Parathyroid adenoma (tissue), 2 donors: ENCODE measurements around the gene KCNJ12.

ENCODE experiments used
- H2AFZ ChIP-seq: fragments of 300-600 bp; sonication (generic); one replicate; pipeline ENCODE4 v1.7.0; 2017; ENCODE audit warnings: antibody characterized with exemption, mild to moderate bottlenecking
- H3K27ac ChIP-seq: fragments of 300-600 bp; sonication (generic); one replicate; pipeline ENCODE4 v1.7.0; 2017
- H3K27me3 ChIP-seq: fragments of 300-600 bp; sonication (generic); one replicate; pipeline ENCODE4 v1.7.0; 2017; ENCODE audit warnings: low read length; ENCODE audit not compliant: control insufficient read depth, insufficient read depth
- H3K36me3 ChIP-seq: fragments of 300-600 bp; sonication (generic); one replicate; pipeline ENCODE4 v1.7.0; 2017; ENCODE audit warnings: low read length; ENCODE audit not compliant: control insufficient read depth, insufficient read depth
- H3K4me1 ChIP-seq: fragments of 300-600 bp; sonication (generic); one replicate; pipeline ENCODE4 v1.7.0; 2017; ENCODE audit warnings: control low read depth
- H3K4me2 ChIP-seq: fragments of 300-600 bp; sonication (generic); one replicate; pipeline ENCODE4 v1.7.0; 2017; ENCODE audit warnings: low read length
- H3K4me3 ChIP-seq: fragments of 300-600 bp; sonication (generic); one replicate; pipeline ENCODE4 v1.7.0; 2017; ENCODE audit warnings: low read depth, low read length
- H3K79me2 ChIP-seq: fragments of 300-600 bp; sonication (generic); one replicate; pipeline ENCODE4 v1.7.0; 2017; ENCODE audit warnings: control low read depth
- H3K9ac ChIP-seq: fragments of 300-600 bp; sonication (generic); one replicate; pipeline ENCODE4 v1.7.0; 2017; ENCODE audit warnings: mild to moderate bottlenecking
- H3K9me3 ChIP-seq: fragments of 300-600 bp; sonication (generic); one replicate; pipeline ENCODE4 v1.7.0; 2017; ENCODE audit warnings: low read length; ENCODE audit not compliant: control insufficient read depth
- CTCF ChIP-seq: fragments of 300-600 bp; sonication (generic); IDR thresholded peaks from one replicate; pipeline ENCODE4 v1.7.0; 2017; ENCODE audit warnings: antibody characterized with exemption, mild to moderate bottlenecking
- donor health status: primary hyperparathyroidism.

Gene KCNJ12

GRCh38 chr17:21388944-21389343 is 12.8 kb downstream of the KCNJ12 start:
- no peak overlapping the region for H3K27ac ChIP-seq

DNA sequence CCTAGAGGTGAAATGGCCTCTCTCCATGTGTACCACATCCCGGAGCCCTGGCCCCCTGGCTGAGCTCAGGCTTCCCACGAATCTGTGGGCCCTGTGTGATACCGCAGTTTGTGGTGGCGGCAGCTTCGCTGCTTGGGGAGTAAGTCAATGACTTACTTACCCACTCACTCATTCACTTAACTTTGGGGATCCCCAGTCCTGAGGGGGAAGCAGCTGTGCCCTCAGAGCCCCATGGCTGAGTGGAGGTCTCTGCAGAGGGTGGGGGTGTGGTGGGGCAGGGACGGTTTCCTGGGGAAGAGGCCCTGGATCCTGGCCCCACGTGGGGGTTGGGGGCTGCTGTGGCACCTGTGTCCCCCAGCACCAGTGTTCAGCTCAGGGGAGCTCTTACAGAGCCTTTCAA is 13.2 kb downstream of the KCNJ12 start:
- Histone ChIP-seq H3K4me2 (no peak overlapping the region), H3K4me1 (no peaks in the 10 kb centered on the region), H3K27me3 (no peaks in the 10 kb centered on the region), H3K79me2 (peaks cover 2% of the 10 kb centered on the region), H3K9ac (no peak overlapping the region), H3K36me3 (no peaks in the 10 kb centered on the region), H2AFZ (no peak overlapping the region), H3K9me3 (no peaks in the 10 kb centered on the region), H3K27ac (no peak overlapping the region), H3K4me3 (no peak overlapping the region)
- no peak for TF ChIP-seq CTCF

More at GRCh38 chr17:21388944-21389343, 12.8 kb downstream of the KCNJ12 start:
- Histone ChIP-seq H3K36me3 (no peaks in the 10 kb centered on the region), H3K9me3 (no peaks in the 10 kb centered on the region), H3K4me3 (no peak overlapping the region), H3K4me1 (no peaks in the 10 kb centered on the region), H3K27me3 (no peaks in the 10 kb centered on the region), H2AFZ (no peak overlapping the region), H3K4me2 (no peak overlapping the region), H3K79me2 (no peaks in the 10 kb centered on the region), H3K9ac (no peak overlapping the region)
- TF ChIP-seq CTCF, result no peak

- H3K4me3 ChIP-seq, result no peak overlapping the region
- no peaks in the 10 kb centered on the region for H3K4me1 ChIP-seq
- H3K4me2 ChIP-seq, result no peak overlapping the region
- no peak overlapping the region for H2AFZ ChIP-seq
- no peak overlapping the region for H3K27ac ChIP-seq
- H3K36me3 ChIP-seq, result no peaks in the 10 kb centered on the region
- H3K79me2 ChIP-seq, result peaks cover 3% of the 10 kb centered on the region
- no peak for TF ChIP-seq CTCF
- no peaks in the 10 kb centered on the region for H3K9me3 ChIP-seq
- H3K9ac ChIP-seq, result no peak overlapping the region
- H3K27me3 ChIP-seq, result no peaks in the 10 kb centered on the region
These were observed 14.1 kb downstream of the KCNJ12 start for GRCh38 chr17:21390294-21390693.

DNA sequence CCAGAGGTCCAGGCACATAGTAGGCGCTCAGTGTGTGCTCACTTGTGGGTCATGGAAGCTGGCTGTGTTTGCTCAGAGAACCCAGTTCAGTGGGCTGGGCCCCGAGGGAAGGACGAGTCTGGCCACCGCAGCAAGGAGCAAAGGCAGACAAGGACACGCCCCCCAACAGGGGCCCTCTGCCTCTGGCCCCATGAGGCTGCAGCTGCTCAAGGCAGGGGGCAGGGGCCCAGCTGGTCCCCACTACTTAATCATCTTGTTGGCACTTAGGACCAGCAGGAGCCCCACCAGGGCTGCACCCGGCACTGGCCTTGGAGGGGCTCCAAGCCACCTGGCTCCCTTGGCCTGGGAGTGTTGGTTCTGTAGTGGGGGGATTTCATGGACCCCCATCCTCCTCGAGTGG is 16.1 kb downstream of the KCNJ12 start:
- Histone ChIP-seq H3K4me3 (no peak overlapping the region), H3K27me3 (no peaks in the 10 kb centered on the region), H3K27ac (no peak overlapping the region), H3K9ac (no peak overlapping the region), H3K36me3 (no peaks in the 10 kb centered on the region), H3K79me2 (peaks cover 3% of the 10 kb centered on the region), H3K9me3 (no peaks in the 10 kb centered on the region), H2AFZ (no peak overlapping the region), H3K4me1 (no peaks in the 10 kb centered on the region), H3K4me2 (no peak overlapping the region)
- TF ChIP-seq CTCF, result no peak

GRCh38 chr17:21394265-21394664 is 18.1 kb downstream of the KCNJ12 start:
- H3K9ac ChIP-seq, result no peak overlapping the region
- H3K4me2 ChIP-seq, result no peak overlapping the region
- no peak overlapping the region for H3K4me3 ChIP-seq
- H2AFZ ChIP-seq, result no peak overlapping the region
- no peak for TF ChIP-seq CTCF
- H3K9me3 ChIP-seq, result no peaks in the 10 kb centered on the region
- no peak overlapping the region for H3K27ac ChIP-seq
- no peaks in the 10 kb centered on the region for H3K27me3 ChIP-seq
- H3K36me3 ChIP-seq, result no peaks in the 10 kb centered on the region
- H3K4me1 ChIP-seq, result no peaks in the 10 kb centered on the region
- peaks cover 3% of the 10 kb centered on the region for H3K79me2 ChIP-seq
